Measurements from ENCODE around the gene RPRD1B. TPM values are rescaled to one million over a fixed set of nuclear protein-coding genes. Genes with fewer than 3 reads are reported as not detected.
A peak's percentile ranks its signal among the peaks of the same experiment; 100 is the strongest.

RPRD1B gene
- total RNA-seq, 5 donors from 2014 or later (not counting 1 experiment from before 2014, with no cell fraction given): 38.3 to 46.6 (median 40.5) TPM

DNA sequence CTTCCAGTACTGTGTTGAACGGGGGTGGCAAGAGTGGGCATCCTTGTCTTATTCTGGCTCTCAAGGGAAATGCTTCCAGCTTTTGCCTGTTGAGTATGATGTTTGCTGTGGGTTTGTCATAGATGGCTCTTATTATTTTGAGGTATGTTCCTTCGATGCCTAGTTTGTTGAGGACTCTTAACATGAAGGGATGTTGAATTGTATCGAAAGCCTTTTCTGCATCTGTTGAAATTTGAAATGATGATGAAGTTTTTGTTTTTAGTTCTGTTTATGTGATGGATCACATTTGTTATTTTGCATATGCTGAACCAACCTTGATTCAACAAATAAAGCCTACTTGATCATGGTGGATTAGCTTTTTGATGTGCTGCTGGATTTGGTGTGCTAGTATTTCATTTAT, 48.0 kb downstream of the RPRD1B start:
- Histone ChIP-seq H3K4me3 (ENCODE audit: control insufficient read depth in 1 of 2, extremely low read depth in 1 of 2, low read length in 1 of 2) (no peak overlapping the region), H3K9me3 (no peaks in the 10 kb centered on the region), H3K4me1 (ENCODE audit: control insufficient read depth in 1 of 2, extremely low read depth in 1 of 2, insufficient read depth in 2 of 2, low read length in 2 of 2) (no peaks in the 10 kb centered on the region), H3K36me3 (ENCODE audit: control insufficient read depth in 2 of 2, extremely low read depth in 1 of 2, insufficient read depth in 1 of 2, low read length in 1 of 2) (peaks cover 6 to 63% of the 10 kb centered on the region in 2 donors), H3K27me3 (replicated peaks in 1 of 2; ENCODE audit: control insufficient read depth in 2 of 2, extremely low read depth in 1 of 2, insufficient read depth in 2 of 2, low read length in 1 of 2) (no peaks in the 10 kb centered on the region), H3K27ac (ENCODE audit: low read length) (no peak overlapping the region)
- 76% methylated on average over 3 of the region's 3 CpGs for WGBS (ENCODE audit: insufficient coverage)
- H3K4me1 Mint-ChIP-seq: peaks cover 19 to 25% (median 22%) of the 10 kb centered on the region in 3 donors
- H3K27me3 Mint-ChIP-seq: no peaks in the 10 kb centered on the region
- ATAC-seq (replicated peaks in 1 of 4): no peak
- peaks cover 0 to 6% (median 0%) of the 10 kb centered on the region in 3 donors for H3K9me3 Mint-ChIP-seq
- no peak for DNase-seq
- H3K36me3 Mint-ChIP-seq: peaks cover 74% of the 10 kb centered on the region
- ChIA-PET POLR2A (interaction anchor here in 1 of 2 donors (0.6 kb wide), 1 partner anchor 13 kb away, joined by 5 read pairs; no protein-coding TSS in a partner anchor), CTCF (no interaction called here)
- H3K27ac Mint-ChIP-seq: peak overlapping the region in 1 of 2 donors; percentile 41
- H3K4me3 Mint-ChIP-seq: no peak overlapping the region

GRCh38 chr20:38082894-38083293, 49.3 kb downstream of the RPRD1B start:
- H3K27me3 Mint-ChIP-seq: no peaks in the 10 kb centered on the region
- ChIA-PET CTCF (no interaction called here), POLR2A (interaction anchor here in 1 of 2 donors (0.6 kb wide), 1 partner anchor 34 kb away, joined by 8 read pairs; no protein-coding TSS in a partner anchor)
- DNase-seq: no peak
- H3K36me3 ChIP-seq (ENCODE audit: control insufficient read depth in 2 of 2, extremely low read depth in 1 of 2, insufficient read depth in 1 of 2, low read length in 1 of 2): peaks cover 8 to 68% of the 10 kb centered on the region in 2 donors
- no peak overlapping the region for H3K4me3 ChIP-seq (ENCODE audit: control insufficient read depth in 1 of 2, extremely low read depth in 1 of 2, low read length in 1 of 2)
- no peaks in the 10 kb centered on the region for H3K9me3 ChIP-seq
- H3K27me3 ChIP-seq (replicated peaks in 1 of 2; ENCODE audit: control insufficient read depth in 2 of 2, extremely low read depth in 1 of 2, insufficient read depth in 2 of 2, low read length in 1 of 2): no peaks in the 10 kb centered on the region
- H3K36me3 Mint-ChIP-seq: peaks cover 77% of the 10 kb centered on the region
- no peaks in the 10 kb centered on the region for H3K4me1 ChIP-seq (ENCODE audit: control insufficient read depth in 1 of 2, extremely low read depth in 1 of 2, insufficient read depth in 2 of 2, low read length in 2 of 2)
- peaks cover 19 to 22% (median 22%) of the 10 kb centered on the region in 3 donors for H3K4me1 Mint-ChIP-seq
- H3K9me3 Mint-ChIP-seq: peaks cover 0 to 6% (median 0%) of the 10 kb centered on the region in 3 donors
- no peak overlapping the region for H3K4me3 Mint-ChIP-seq
- H3K27ac ChIP-seq (ENCODE audit: low read length): no peak overlapping the region
- H3K27ac Mint-ChIP-seq: no peak overlapping the region
- no peak for ATAC-seq (replicated peaks in 1 of 4)

GRCh38 chr20:38083338-38084048, 49.9 kb downstream of the RPRD1B start:
- H3K27me3 ChIP-seq (replicated peaks in 1 of 2; ENCODE audit: control insufficient read depth in 2 of 2, extremely low read depth in 1 of 2, insufficient read depth in 2 of 2, low read length in 1 of 2): no peaks in the 10 kb centered on the region
- Mint-ChIP-seq H3K36me3 (peaks cover 78% of the 10 kb centered on the region), H3K9me3 (peaks cover 0 to 6% (median 0%) of the 10 kb centered on the region in 3 donors), H3K4me3 (no peak overlapping the region), H3K27me3 (no peaks in the 10 kb centered on the region), H3K27ac (no peak overlapping the region), H3K4me1 (peaks cover 19 to 22% (median 22%) of the 10 kb centered on the region in 3 donors)
- H3K9me3 ChIP-seq: no peaks in the 10 kb centered on the region
- H3K27ac ChIP-seq (ENCODE audit: low read length): no peak overlapping the region
- H3K36me3 ChIP-seq (ENCODE audit: control insufficient read depth in 2 of 2, extremely low read depth in 1 of 2, insufficient read depth in 1 of 2, low read length in 1 of 2): peaks cover 4 to 72% of the 10 kb centered on the region in 2 donors
- ATAC-seq (replicated peaks in 1 of 4) (no peak), DNase-seq (no peak)
- no peaks in the 10 kb centered on the region for H3K4me1 ChIP-seq (ENCODE audit: control insufficient read depth in 1 of 2, extremely low read depth in 1 of 2, insufficient read depth in 2 of 2, low read length in 2 of 2)
- H3K4me3 ChIP-seq (ENCODE audit: control insufficient read depth in 1 of 2, extremely low read depth in 1 of 2, low read length in 1 of 2): no peak overlapping the region
- POLR2A ChIA-PET: interaction anchor here in 1 of 2 donors (0.6 kb wide), 1 partner anchor 35 kb away, joined by 8 read pairs; no protein-coding TSS in a partner anchor
- CTCF ChIA-PET: no interaction called here
- WGBS (ENCODE audit: insufficient coverage): 85% methylated on average over 2 of the region's 12 CpGs

DNA sequence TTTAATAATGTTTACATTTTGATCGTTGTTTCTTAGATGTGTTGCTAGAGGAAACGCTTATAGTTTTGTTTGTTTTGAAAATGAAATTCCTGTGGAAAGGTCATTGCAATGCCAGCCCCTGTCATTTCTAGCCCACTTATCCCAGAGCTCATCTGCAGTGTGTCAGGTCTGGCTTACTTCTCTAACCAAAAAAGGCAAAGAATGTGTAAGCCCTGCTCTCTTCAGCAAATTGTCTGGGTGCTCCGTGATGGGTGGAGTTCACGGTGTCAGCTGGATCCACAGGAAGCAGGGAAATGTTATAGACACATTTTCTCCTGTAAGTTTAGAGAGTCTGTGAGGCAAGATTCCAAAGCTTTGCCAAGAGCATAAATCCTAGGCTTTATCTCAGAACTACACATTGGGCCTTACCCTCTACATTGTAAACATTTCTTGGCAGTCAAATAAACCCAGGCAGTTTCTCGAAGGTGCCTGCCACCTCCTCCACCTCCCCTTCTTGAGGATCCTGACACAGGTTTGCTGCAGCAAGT, 50.9 kb downstream of the RPRD1B start:
- H3K9me3 ChIP-seq: no peaks in the 10 kb centered on the region
- no peak overlapping the region for H3K4me3 ChIP-seq (ENCODE audit: control insufficient read depth in 1 of 2, extremely low read depth in 1 of 2, low read length in 1 of 2)
- Mint-ChIP-seq H3K36me3 (peaks cover 78% of the 10 kb centered on the region), H3K27ac (no peak overlapping the region), H3K9me3 (peaks cover 0 to under 1% (median 0%) of the 10 kb centered on the region in 3 donors), H3K27me3 (no peaks in the 10 kb centered on the region), H3K4me1 (peaks cover 19 to 24% (median 22%) of the 10 kb centered on the region in 3 donors), H3K4me3 (no peak overlapping the region)
- CTCF ChIA-PET: no interaction called here
- POLR2A ChIA-PET: no interaction called here
- peaks cover 4 to 72% of the 10 kb centered on the region in 2 donors for H3K36me3 ChIP-seq (ENCODE audit: control insufficient read depth in 2 of 2, extremely low read depth in 1 of 2, insufficient read depth in 1 of 2, low read length in 1 of 2)
- no peak overlapping the region for H3K27ac ChIP-seq (ENCODE audit: low read length)
- H3K27me3 ChIP-seq (replicated peaks in 1 of 2; ENCODE audit: control insufficient read depth in 2 of 2, extremely low read depth in 1 of 2, insufficient read depth in 2 of 2, low read length in 1 of 2): no peaks in the 10 kb centered on the region
- H3K4me1 ChIP-seq (ENCODE audit: control insufficient read depth in 1 of 2, extremely low read depth in 1 of 2, insufficient read depth in 2 of 2, low read length in 2 of 2): no peaks in the 10 kb centered on the region
- no peak for ATAC-seq (replicated peaks in 1 of 4)
- WGBS (ENCODE audit: insufficient coverage): 95% methylated on average over 3 of the region's 5 CpGs
- no peak for DNase-seq

GRCh38 chr20:38085026-38085425, 51.5 kb downstream of the RPRD1B start:
- Histone ChIP-seq H3K27me3 (replicated peaks in 1 of 2; ENCODE audit: control insufficient read depth in 2 of 2, extremely low read depth in 1 of 2, insufficient read depth in 2 of 2, low read length in 1 of 2) (no peaks in the 10 kb centered on the region), H3K9me3 (no peaks in the 10 kb centered on the region), H3K27ac (ENCODE audit: low read length) (no peak overlapping the region), H3K4me3 (ENCODE audit: control insufficient read depth in 1 of 2, extremely low read depth in 1 of 2, low read length in 1 of 2) (no peak overlapping the region), H3K4me1 (ENCODE audit: control insufficient read depth in 1 of 2, extremely low read depth in 1 of 2, insufficient read depth in 2 of 2, low read length in 2 of 2) (no peaks in the 10 kb centered on the region), H3K36me3 (ENCODE audit: control insufficient read depth in 2 of 2, extremely low read depth in 1 of 2, insufficient read depth in 1 of 2, low read length in 1 of 2) (peaks cover 4 to 75% of the 10 kb centered on the region in 2 donors)
- ChIA-PET POLR2A (interaction anchor here (0.7 kb wide), 2 partner anchors 12 to 33 kb away, joined by 7 to 10 read pairs; no protein-coding TSS in a partner anchor), CTCF (interaction anchor here in 1 of 2 donors (0.6 to 0.7 kb wide), 2 partner anchors 15 to 333 kb away, joined by 3 read pairs; no protein-coding TSS in a partner anchor)
- peaks cover 78% of the 10 kb centered on the region for H3K36me3 Mint-ChIP-seq
- ATAC-seq (replicated peaks in 1 of 4) (no peak), DNase-seq (no peak)
- 88% methylated on average over 7 of the region's 10 CpGs for WGBS (ENCODE audit: insufficient coverage)
- no peak overlapping the region for H3K27ac Mint-ChIP-seq
- H3K4me3 Mint-ChIP-seq: no peak overlapping the region
- H3K9me3 Mint-ChIP-seq: no peaks in the 10 kb centered on the region
- peaks cover 15 to 21% (median 17%) of the 10 kb centered on the region in 3 donors for H3K4me1 Mint-ChIP-seq
- H3K27me3 Mint-ChIP-seq: no peaks in the 10 kb centered on the region

- Histone ChIP-seq H3K4me1 (ENCODE audit: control insufficient read depth in 1 of 2, extremely low read depth in 1 of 2, insufficient read depth in 2 of 2, low read length in 2 of 2) (peaks cover 0 to 15% of the 10 kb centered on the region in 2 experiments), H3K9me3 (no peaks in the 10 kb centered on the region), H3K36me3 (ENCODE audit: control insufficient read depth in 2 of 2, extremely low read depth in 1 of 2, insufficient read depth in 1 of 2, low read length in 1 of 2) (peaks cover 10 to 63% of the 10 kb centered on the region in 2 donors), H3K4me3 (ENCODE audit: control insufficient read depth in 1 of 2, extremely low read depth in 1 of 2, low read length in 1 of 2) (no peak overlapping the region), H3K27me3 (replicated peaks in 1 of 2; ENCODE audit: control insufficient read depth in 2 of 2, extremely low read depth in 1 of 2, insufficient read depth in 2 of 2, low read length in 1 of 2) (no peaks in the 10 kb centered on the region), H3K27ac (ENCODE audit: low read length) (no peak overlapping the region)
- ATAC-seq (replicated peaks in 1 of 4) (no peak), DNase-seq (no peak)
- no peaks in the 10 kb centered on the region for H3K27me3 Mint-ChIP-seq
- ChIA-PET POLR2A (no interaction called here), CTCF (interaction anchor here in 1 of 2 donors (0.6 kb wide), 1 partner anchor 68 kb away, joined by 3 read pairs; no protein-coding TSS in a partner anchor)
- no peaks in the 10 kb centered on the region for H3K9me3 Mint-ChIP-seq
- no peak overlapping the region for H3K27ac Mint-ChIP-seq
- H3K4me1 Mint-ChIP-seq: peaks cover 10 to 41% (median 31%) of the 10 kb centered on the region in 3 donors
- no peak overlapping the region for H3K4me3 Mint-ChIP-seq
- H3K36me3 Mint-ChIP-seq: peaks cover 71% of the 10 kb centered on the region
- WGBS (ENCODE audit: insufficient coverage): 87% methylated on average over 7 of the region's 10 CpGs
These were observed 56.0 kb downstream of the RPRD1B start for GRCh38 chr20:38089500-38089899.
